22Rv1 (cell line): Measurements from ENCODE around the gene FBLIM1.

Experiments
- CTCF ChIP-seq: fragments of 450-650 bp; IDR thresholded peaks from 2 replicates; pipeline ENCODE4 v1.5.1; 2017; ENCODE audit warnings: mild to moderate bottlenecking
- ZFX ChIP-seq: fragments of 450-650 bp; IDR thresholded peaks from 2 replicates; pipeline ENCODE4 v1.6.1; 2017; ENCODE audit warnings: antibody characterized with exemption, borderline replicate concordance

- TF ChIP-seq CTCF, result no peak
- TF ChIP-seq ZFX, result no peak
These were observed 19.5 kb downstream of the FBLIM1 start for GRCh38 chr1:15777909-15778707.
